IPS-NIHi11 (cell line): ENCODE measurements around the gene THSD4.

ENCODE experiments used
- DNase-seq: peaks from one replicate; pipeline ENCODE4 v3.0.0; 2012; ENCODE audit warnings: mixed read lengths, low spot score

THSD4 gene

DNA sequence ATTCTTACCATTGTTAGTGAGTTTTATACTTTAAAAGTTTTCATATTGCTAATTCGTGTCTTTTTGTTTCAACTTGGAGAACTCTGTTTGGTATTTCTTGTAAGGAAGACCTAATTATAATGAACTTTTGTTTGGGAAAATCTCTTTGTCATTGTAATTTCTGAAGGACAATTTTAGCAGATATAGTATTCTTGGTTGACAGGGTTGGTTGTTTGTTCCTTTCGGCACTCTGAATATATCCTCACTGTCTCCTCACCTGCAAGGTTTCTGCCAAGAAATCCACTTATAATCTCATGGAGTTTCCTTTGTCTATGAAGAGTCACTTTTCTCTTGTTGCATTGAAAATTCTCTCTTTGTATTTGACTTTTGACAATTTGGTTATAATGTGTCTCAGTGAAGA lies 469.9 kb downstream of the THSD4 start:
- DNase-seq = no peak

DNA sequence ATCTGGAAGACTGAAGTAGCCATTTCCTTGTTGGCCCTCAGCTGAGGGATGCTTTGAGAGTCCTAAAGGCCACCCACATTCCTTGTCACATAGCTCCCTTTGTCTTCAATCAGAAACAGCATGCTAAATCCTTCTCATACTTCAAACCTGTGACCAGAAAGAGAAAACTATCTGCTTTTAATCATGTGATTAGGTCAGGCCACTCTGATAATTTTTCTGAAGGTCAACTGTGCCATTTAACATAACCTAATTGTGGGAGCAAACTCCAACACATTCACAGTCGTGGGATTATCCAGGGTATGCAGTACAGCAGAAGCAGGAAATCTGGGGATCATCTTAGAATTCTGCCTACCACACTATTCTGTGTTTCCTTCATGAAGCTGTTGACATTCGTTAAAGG lies 471.2 kb downstream of the THSD4 start:
- DNase-seq = no peak

DNA sequence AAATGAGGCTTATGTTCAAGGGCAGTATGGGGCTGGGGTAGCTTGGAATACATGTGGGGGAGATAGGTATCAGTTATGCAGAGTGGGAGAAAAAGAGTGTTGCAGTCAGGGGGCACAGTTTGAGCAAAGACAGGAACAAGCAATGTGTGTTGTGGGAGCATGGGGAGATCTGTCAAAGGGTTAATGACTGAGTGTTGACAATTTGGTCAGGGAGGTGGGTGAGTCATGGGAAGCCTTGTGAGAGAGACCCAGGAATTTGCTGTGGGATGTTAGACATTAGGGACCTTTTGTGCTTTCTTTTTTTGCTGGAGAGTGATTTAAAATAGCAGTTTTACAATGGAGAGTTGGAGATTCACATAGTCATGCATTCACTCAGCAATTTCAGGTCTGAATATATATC lies 473.5 kb downstream of the THSD4 start:
- no peak for DNase-seq

DNA sequence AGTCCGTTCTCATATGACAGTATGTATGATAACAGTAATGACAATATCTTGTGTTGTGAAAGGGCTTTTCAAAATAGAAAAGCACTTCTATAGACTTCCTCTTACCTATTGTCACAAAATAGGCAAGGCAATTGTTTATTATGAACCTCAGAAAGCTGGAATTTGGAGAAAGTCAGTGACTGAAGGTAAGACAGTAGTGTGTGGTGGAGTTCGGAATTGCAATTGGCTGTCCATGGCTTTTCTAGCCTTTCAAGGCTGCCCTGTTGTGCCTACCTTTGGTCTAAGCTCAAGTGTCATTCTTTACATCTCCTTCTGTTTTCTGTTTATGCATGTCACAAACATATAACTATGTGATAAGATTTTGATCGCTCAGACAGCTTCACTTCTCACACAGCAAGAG lies 475.8 kb downstream of the THSD4 start:
- peak; percentile 43 for DNase-seq

DNA sequence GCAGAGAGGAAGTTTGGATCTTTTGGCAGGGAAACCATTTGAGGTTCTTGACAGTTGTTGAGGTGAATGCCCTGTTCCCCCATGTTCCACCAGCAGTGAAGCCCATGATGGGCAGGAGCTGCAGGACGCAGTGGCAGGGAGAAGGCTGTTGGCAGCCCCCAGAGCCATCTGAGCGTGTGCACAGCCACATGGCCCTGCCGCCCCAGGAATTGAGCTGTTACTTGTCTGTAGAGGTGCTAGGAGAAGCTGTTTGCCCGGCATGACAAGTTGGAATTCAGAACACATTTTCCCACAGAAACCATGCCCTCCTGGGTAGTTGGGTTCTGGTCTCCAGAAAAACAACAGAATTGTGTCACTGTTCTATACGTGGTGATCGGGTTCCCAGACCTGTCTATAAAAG lies 476.9 kb downstream of the THSD4 start:
- DNase-seq = no peak

DNA sequence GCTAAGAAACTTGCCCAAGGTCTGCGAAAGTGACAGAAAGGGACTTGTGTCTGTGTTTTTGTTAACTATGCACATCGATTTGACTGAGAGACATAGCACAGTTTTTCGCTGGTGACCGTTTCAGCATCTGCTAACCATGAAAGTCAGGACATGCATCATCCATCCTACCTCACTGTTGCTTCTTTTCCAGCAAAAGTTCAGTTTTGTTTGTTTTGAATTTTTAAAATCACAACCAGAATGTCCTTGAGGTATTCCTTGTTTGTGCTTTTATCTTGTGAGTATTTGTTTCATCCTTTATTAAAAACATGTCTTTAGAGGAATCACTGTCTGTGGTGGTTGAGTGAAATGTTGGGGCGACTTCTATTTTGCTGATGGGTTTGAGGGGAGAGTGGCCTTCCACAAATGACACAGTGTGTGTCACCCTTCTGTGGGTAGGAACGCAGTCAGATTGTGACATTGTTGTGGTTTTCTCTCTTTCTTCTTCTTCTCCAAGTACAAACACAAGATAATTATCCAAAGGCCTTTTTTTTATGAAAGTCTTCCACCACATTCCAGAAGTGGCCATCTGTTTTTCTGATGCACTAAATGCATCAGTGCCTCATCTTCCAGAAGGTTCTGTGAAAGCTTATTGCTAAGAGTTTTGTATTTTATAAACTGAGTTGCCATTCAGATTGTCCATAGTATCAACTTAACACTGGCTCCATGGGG lies 480.7 kb downstream of the THSD4 start:
- no peak for DNase-seq

DNA sequence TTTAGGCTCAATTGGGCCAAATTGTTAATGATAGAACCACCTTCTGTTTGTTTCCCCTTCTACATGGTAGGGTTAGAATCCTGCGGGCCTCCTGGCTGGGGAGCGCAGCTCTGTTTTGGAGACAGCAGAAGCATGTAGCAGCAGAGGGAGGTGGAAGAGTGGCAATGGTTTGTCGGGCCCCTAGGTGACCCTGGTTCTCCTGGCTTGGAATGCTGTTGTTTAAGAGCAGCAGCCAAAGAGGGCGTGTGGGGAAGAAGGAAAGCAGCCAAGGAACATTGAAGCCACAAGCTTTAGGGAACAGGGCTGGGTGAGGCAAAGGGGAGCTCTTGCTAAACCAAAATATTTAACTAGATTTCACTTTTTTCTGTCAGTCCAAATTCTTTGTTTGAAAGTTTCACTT lies 481.4 kb downstream of the THSD4 start:
- DNase-seq = no peak

DNA sequence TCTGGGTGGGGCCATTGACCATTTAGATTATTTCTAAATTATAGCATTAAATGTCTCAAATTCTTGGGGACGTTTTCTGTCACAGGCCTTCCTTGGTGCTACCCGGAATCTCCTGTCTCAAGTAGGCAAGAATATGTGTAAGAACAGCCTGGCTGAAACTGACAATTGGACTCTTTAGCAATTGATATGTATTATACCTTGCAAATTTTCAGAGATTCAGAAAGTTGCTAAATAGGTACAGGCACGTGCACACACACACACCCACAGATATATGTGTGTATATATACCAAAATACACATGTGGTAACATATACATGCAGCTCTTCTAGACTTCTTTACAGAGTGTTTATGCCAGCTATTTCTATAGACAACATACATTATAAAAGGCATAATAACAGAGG lies 481.9 kb downstream of the THSD4 start:
- DNase-seq = no peak

DNA sequence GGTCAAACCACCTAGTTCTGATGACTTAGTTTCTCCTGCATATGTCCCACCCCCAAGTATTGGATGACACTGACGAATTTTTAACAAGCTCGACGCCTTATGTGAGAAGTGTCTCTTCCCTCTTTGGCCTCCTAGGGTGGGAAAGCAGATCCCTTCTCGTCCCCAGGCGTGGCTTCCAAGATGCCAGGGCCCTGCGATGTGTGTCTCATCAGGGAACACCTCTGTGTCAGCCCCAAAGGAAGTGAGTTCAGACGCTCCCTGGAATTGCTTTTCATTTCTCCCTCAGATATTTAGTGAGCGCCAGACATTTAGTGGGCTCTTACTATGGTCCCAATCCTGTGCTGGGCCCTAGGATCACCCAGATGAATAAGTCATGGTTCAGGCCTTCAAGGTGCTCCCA lies 482.4 kb downstream of the THSD4 start:
- DNase-seq = no peak

DNA sequence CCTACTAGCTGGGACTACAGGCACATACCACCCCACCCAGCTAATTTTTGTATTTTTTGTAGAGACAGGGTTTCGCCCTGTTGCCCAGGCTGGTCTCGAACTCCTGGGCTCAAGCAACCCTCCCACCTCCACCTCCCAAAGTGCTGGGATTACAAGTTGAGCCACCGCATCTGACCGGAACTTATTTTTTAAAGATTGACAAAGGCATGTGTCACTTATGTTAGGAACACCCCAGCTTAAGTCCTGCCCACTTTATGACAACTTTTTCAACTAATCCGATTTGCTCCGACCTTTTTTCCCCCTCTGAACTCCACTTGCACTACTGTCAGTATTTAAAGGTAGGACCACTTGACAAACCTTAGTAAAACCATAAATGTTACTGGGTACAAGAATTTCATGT lies 483.5 kb downstream of the THSD4 start:
- no peak for DNase-seq

DNA sequence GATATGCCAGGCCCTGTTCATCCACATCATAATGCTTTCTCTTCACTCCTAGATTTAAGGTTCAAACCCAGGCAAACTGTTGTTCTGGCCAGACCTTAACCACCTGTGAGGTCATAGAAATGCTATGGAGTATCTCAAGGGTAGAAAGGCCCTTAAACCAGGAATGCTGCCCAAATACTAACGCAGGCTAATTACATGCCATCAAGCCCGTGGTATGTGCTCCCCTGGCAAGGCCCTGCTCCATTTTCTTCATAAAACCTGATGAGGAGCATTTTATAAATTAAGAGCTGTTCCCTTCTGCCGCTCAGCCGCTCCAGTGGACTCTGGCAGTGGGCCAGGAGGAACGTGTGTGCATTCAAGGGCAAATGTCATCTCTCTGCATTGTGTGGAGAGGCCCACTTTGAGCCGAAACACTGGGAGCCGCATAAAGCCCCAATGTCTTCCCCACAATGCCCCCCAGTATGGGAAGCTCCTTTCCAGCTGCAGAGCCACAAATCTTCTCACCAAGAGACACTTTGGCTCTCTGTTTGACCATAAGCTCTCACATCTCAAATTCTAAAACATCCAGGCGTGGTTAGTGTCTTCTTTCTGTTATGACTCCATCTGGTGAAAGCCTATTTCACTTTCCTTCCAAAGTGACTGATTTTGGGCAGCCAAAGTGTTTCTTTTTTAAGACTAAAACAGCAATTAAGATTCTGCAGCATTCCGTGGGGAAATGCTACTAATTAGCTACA lies 484.3 kb downstream of the THSD4 start:
- DNase-seq = no peak

DNA sequence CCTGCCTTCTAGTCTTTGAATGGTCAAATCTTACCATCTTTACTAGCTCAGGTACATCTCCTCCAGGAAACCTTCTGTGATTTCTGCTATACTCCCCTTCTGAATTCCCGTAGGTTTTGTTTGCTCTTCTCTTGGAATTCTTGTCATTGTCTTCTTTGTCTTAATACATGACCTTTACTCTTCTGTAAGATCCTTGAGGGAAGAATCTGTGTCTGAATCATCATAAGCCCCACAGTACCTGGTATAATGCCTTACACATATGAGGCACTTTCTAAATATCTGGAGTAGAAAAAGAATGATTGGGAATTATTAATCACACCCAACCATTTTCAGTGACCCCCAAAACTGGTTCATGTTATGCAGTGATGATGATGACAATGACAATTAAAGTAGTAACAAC lies 485.0 kb downstream of the THSD4 start:
- DNase-seq = no peak

DNA sequence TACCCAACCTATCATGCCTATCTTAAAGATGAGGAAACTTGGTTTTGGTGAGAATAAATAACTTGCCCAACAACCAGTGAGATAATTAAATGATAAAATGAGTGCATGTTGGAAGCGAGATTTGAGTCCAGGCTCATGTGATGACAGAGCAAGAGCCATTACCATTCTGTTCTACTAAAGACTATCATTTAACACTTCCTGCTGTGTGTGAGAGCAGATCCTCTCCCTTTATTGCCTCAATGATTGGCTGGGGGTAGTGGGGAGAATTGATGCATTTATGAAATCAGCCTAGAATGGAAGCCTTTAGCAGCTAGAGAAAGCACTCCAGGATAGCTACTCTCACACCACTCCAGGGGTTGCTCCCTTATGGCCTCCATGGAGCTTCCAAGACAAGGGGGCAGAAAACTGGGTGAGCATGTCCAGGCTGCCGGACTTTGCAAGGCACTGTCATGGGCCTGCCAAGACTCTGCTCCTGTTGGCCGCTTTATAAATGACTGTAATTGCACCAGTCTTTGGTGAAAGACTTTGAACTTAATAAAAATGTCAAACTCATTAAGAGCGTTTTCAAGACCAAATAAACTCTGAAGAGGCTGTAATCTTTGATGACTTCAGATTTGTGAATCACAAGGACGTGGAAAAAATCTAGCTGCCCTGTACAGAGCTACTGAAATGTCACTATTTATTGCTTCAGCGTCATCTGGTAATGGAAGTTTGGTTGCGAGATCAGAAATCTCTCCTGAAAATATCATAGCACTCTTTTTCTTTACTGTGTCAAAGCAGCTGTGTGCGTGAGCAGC lies 486.0 kb downstream of the THSD4 start:
- DNase-seq = no peak

DNA sequence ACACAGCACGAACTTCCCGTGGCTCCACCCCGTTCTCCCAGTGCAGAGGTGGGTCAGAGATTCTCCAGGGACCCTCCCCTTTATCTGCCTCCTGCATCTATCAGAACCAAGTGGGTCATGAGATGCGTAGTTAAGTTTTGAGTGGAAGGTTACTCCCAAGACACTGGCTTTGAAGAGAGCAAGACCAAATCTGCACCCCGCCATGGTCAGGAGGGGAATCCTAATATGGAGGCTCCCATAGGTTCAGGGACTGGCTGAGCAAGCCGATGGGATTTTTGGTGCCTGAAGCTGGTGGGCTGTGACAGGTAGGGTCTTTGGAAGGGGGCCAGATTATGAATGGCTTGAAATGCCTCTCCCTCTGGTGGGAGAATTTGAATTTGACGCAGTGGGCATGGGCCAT lies 488.1 kb downstream of the THSD4 start:
- no peak for DNase-seq

DNA sequence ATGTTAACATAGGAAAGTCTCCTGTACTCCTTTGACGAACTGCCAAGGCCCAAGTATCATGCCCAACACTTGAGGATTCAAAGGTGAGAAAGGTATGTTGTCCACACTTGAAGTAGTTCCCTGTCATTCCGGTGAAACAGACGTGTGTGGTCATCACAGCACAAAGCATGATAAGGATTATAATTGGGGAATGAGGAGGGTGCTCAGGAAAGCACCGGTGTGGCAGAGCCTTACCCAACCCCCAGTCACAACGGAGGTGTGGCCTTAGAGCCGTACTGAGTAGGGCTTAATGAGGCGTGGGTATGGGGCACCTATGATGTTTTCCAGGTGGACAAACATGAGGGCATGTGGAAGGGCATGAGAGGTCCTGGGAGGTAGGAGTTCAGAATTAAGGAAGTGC lies 492.1 kb downstream of the THSD4 start:
- DNase-seq = no peak

DNA sequence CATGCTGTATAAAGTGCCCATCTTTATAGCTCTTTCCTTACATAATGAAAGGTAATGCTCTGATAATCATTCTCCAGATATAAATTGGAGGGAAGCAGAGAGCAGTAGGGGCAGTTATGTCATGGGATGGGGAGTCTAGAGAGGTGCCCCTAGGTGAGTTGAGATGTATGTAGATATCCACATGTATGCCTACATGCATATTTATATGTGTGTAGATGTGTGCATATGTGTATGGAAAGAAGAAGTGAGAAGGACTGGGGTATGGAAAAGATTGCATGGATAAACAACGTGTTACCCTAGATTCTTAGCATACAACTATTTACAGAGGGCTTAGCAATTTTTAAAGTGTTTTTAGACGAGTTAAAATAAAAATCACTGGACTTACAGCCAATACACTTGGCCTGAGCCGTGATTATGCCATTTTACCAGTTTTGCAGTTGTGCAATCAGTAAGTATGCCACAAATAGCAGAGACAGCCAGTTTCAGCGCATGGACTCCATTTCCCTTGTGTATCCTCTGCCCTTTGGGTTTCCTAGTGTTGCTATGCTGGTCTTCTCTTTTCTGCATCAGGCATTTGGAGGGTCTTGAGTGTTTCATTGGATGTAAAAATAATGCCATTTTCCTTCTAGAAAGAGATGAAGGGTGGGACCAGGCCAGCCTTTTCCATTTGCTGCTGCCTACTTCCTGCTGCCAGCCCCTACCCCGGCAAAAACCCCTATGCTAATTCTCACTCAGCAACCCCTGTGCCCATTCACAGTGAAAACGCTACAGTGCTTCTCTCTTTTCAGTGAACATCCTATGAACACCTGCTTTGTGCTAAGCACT lies 495.7 kb downstream of the THSD4 start:
- no peak for DNase-seq

DNA sequence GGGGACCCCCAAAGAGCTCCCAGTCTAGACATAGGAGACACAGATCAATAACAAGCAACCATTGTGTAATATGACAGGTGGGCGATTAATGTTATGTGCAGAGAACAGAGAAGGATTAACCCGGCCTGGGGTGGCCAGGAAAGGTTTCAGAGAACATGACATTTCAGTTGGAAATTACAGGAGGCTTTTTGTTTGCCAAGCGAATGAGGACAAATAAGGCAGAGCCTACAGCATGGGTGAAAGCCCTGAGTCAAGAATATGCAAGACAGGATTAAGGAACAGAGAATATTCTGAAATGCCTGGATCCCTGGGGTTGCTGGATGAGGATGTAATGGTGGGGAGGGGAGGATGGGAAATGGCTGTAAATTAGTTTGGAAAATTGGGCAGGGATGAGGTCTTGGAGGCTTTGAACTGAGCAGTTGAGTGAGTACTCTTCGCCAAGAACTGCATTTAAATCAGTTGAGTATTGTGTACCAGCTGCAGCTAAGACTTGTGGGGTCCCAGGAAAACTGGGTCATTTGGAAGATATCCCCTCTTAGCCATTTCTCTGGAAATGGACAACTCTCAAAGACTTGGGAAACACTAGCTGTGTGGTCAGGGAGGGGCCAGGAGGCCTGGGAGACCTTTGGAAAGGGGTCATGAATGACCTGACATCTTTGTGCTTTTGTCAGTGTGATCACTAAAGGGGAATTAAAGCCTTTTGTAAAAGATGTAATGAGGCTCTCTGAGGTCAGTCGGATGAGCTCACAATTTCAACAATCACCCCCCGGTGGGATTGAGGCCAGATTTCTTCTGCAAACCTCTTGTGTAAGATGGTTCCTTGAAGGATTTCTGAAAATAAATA lies 496.5 kb downstream of the THSD4 start:
- no peak for DNase-seq

DNA sequence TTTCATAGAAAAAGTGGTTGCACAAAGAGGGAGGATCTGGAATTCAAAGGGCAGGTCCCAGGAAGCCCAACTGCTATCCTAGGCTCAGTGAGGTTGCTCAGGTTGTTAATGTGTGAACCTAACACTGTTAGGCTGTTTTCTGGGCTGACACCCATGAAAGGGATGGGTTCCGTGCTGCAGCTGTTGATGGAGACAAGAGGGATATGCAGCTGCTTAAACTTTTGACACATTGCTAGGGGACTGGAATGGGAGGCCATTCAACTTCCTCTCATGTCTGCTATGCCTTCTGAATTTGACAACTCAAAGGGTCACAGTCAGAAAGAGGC lies 497.1 kb downstream of the THSD4 start:
- no peak for DNase-seq

DNA sequence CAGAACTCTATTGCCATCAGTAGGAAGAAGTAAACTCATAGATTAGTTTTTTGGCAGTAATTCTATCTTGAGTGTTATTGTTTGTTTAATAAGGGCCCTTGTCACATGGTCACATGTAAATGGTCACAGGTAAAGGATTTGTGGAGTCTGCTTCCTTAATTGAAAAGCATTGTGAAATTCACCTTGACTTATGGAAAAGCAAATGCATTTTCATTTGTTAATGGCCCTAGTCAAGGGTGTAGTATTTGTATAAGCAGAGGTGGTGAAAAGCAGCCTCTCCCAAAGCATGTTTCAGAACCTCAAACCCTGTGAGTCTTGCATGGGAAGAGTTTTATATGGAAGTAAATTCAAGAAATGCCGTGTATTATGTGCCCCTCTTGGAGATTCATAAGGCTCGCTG lies 497.6 kb downstream of the THSD4 start:
- DNase-seq = no peak

DNA sequence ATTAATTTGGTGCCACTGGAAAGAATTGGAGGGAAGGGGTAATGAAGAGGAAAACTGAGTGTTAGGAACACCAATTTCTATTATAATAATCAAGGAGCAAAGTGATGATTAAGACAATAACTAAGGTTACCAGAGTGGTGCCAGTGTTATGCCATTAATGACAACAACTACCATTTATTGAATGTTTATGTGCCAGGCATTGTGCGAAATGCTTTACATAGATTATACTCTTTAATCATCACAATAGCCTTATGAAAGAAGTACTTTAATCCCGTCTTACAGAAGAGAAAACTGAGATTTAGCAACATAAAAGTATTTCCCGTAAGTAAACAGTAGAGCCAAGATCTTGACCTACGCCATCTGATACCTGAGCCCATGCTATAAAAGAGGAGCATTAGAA lies 507.8 kb downstream of the THSD4 start:
- DNase-seq = no peak

DNA sequence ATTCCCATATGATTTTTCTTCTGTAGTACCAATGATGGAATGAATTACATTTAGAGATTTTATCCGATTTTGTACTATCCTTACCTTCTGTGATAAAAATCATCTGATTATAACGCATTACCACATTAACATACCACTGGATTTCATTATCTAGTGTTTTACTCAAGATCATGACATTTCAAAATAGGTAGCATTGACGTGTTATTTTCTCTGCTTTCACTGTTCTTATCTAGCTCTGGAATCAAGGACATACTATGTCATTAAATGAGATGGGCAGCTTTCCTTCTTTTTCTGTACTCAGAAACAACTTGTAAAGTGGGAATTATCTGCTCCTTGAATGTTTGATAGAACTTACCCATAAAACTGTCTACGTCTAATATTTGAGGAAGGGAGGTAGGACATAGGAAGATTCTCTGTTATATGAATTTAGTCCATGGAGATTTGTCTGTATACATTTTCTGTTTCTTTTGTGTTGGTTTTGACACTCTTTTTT lies 511.4 kb downstream of the THSD4 start:
- DNase-seq = no peak
